Mesothelial cell of epicardium (in vitro differentiated cells): ENCODE measurements around the gene SERPING1. TPM values are rescaled to one million over a fixed set of nuclear protein-coding genes. Genes with fewer than 3 reads are reported as not detected.

ENCODE experiments used
- DNase-seq, 2 experiments: peaks; one replicate each; pipeline ENCODE4 v3.0.0; 2021; ENCODE audit warnings: low spot score in 2 of 2; ENCODE audit not compliant: unreplicated experiment in 2 of 2
- H3K27ac Mint-ChIP-seq: 2 replicates; pipeline ENCODE4 v1.8.0; 2021; ENCODE audit warnings: mixed read lengths
- H3K27me3 Mint-ChIP-seq: 2 replicates; pipeline ENCODE4 v1.8.0; 2021; ENCODE audit warnings: low read depth, mixed read lengths
- H3K36me3 Mint-ChIP-seq: 2 replicates; pipeline ENCODE4 v1.8.0; 2021; ENCODE audit warnings: mixed read lengths
- H3K4me1 Mint-ChIP-seq: 2 replicates; pipeline ENCODE4 v1.8.0; 2021; ENCODE audit warnings: mixed read lengths
- H3K4me3 Mint-ChIP-seq: 2 replicates; pipeline ENCODE4 v1.8.0; 2021; ENCODE audit warnings: mild to moderate bottlenecking, moderate library complexity, mixed read lengths
- H3K9me3 Mint-ChIP-seq: 2 replicates; pipeline ENCODE4 v1.8.0; 2021; ENCODE audit warnings: mixed read lengths
- CTCF ChIP-seq: fragments of 200-600 bp; sonication (generic); IDR thresholded peaks from one replicate; pipeline ENCODE4 v1.5.0; 2021; ENCODE audit warnings: antibody characterized with exemption; ENCODE audit not compliant: unreplicated experiment
- total RNA-seq: library from RNA; stranded (reverse); gene quantifications from 3 replicates; pipeline ENCODE4 v1.2.1, GENCODE V29; 2021

Gene SERPING1
- total RNA-seq, 1 donor from 2014 or later = 136 TPM

- peak; percentile 92 for TF ChIP-seq CTCF
- Mint-ChIP-seq H3K4me1 (peaks cover 85% of the 10 kb centered on the region), H3K4me3 (no peak overlapping the region)
These were observed 47.5 kb downstream of the SERPING1 start for GRCh38 chr11:57644748-57645688.

GRCh38 chr11:57645689-57646085 is 48.2 kb downstream of the SERPING1 start:
- peaks cover 1% of the 10 kb centered on the region for H3K36me3 Mint-ChIP-seq
- DNase-seq = no peak

More at GRCh38 chr11:57644748-57645688, 47.5 kb downstream of the SERPING1 start:
- peaks cover 1% of the 10 kb centered on the region for H3K36me3 Mint-ChIP-seq
- no peaks in the 10 kb centered on the region for H3K27me3 Mint-ChIP-seq
- no peaks in the 10 kb centered on the region for H3K9me3 Mint-ChIP-seq
- DNase-seq = peak; percentile 69 to 88
- H3K27ac Mint-ChIP-seq = peak overlapping the region; percentile 78

GRCh38 chr11:57646194-57646798 is 48.8 kb downstream of the SERPING1 start:
- no peak for DNase-seq
- Mint-ChIP-seq H3K4me3 (peak overlapping the region; percentile 76), H3K27ac (peak overlapping the region; percentile 78), H3K9me3 (no peaks in the 10 kb centered on the region), H3K27me3 (no peaks in the 10 kb centered on the region), H3K4me1 (peaks cover 85% of the 10 kb centered on the region), H3K36me3 (peaks cover 1% of the 10 kb centered on the region)
- no peak for TF ChIP-seq CTCF

More at GRCh38 chr11:57645689-57646085, 48.2 kb downstream of the SERPING1 start:
- Mint-ChIP-seq H3K27me3 (no peaks in the 10 kb centered on the region), H3K27ac (peak overlapping the region; percentile 78), H3K4me1 (peaks cover 85% of the 10 kb centered on the region), H3K9me3 (no peaks in the 10 kb centered on the region), H3K4me3 (no peak overlapping the region)
- no peak for TF ChIP-seq CTCF

- no peak for TF ChIP-seq CTCF
- no peak for DNase-seq
- peaks cover 81% of the 10 kb centered on the region for H3K4me1 Mint-ChIP-seq
- H3K36me3 Mint-ChIP-seq = peaks cover 1% of the 10 kb centered on the region
- H3K9me3 Mint-ChIP-seq = no peaks in the 10 kb centered on the region
- peak overlapping the region; percentile 78 for H3K27ac Mint-ChIP-seq
- no peaks in the 10 kb centered on the region for H3K27me3 Mint-ChIP-seq
- H3K4me3 Mint-ChIP-seq = peak overlapping the region; percentile 76
These were observed 49.4 kb downstream of the SERPING1 start for GRCh38 chr11:57646799-57647303.

GRCh38 chr11:57647372-57647771 is 49.9 kb downstream of the SERPING1 start:
- Mint-ChIP-seq H3K36me3 (peaks cover 1% of the 10 kb centered on the region), H3K4me3 (peak overlapping the region; percentile 76), H3K9me3 (no peaks in the 10 kb centered on the region), H3K27me3 (no peaks in the 10 kb centered on the region), H3K4me1 (peaks cover 81% of the 10 kb centered on the region), H3K27ac (peak overlapping the region; percentile 34)
- DNase-seq = no peak
- TF ChIP-seq CTCF = no peak
